HepG2 (cell line): Measurements from ENCODE around the gene GDI1. TPM values are rescaled to one million over a fixed set of nuclear protein-coding genes. Genes with fewer than 3 reads are reported as not detected.

Source experiments
- ATAC-seq: fragments of 200-7000 bp; cut with Tn5 transposase; 3 replicates; pipeline ENCODE4 v1.9.1; 2020; ENCODE audit warnings: mild to moderate bottlenecking, moderate library complexity
- BruUV-seq: library from RNA; stranded (reverse); fragments of 400-500 nt; replicated peaks from 2 replicates; lab custom pipeline; 2021; lab: Mats Ljungman, UMichigan
- CTCF ChIA-PET: fragments of 300-600 bp; formaldehyde crosslinking; extraction: SDS; loops from one replicate; lab custom pipeline; 2021; ENCODE audit warnings: low total read pairs, inconsistent platforms, low intra/inter-chr PET ratio; lab: Yijun Ruan, JAX
- POLR2A ChIA-PET: fragments of 350-600 bp; sonication (Branson Sonifier 250); formaldehyde crosslinking; loops from one replicate; lab custom pipeline; 2020; ENCODE audit warnings: antibody characterized with exemption, inconsistent platforms; lab: Yijun Ruan, JAX
- DNase-seq: peaks from one replicate; pipeline ENCODE4 v3.0.0-alpha.2; 2015; ENCODE audit warnings: low spot score
- FAIRE-seq: peaks from 3 replicates; lab custom pipeline; 2011; peaks lifted over from hg19 to GRCh38; lab: Jason Lieb, UNC
- H2AFZ ChIP-seq: one replicate; pipeline ENCODE4 v1.6.1; 2011; ENCODE audit warnings: low read length, inconsistent platforms
- H3K27ac ChIP-seq: fragments of 300-600 bp; 3 replicates; pipeline ENCODE4 v1.8.0; 2011; ENCODE audit warnings: mixed run types, mild to moderate bottlenecking, mixed read lengths, low read length, inconsistent platforms; ENCODE audit not compliant: insufficient read depth; ENCODE audit errors: extremely low read length
- H3K27me3 ChIP-seq, 2 experiments: fragments of 200-600 bp in 1 of 2; 2 replicates in 1 of 2; 3 replicates in 1 of 2; pipeline versions ENCODE4 v1.6.0 to v1.8.0; 2011; ENCODE audit warnings: low read length in 2 of 2, mild to moderate bottlenecking in 2 of 2, moderate library complexity in 2 of 2, inconsistent platforms in 1 of 2; ENCODE audit not compliant: insufficient read depth in 2 of 2, control insufficient read depth in 1 of 2
- H3K36me3 ChIP-seq, 2 experiments: fragments of 200-600 bp in 1 of 2; replicated peaks in 1 of 2; 2 replicates in 1 of 2; 3 replicates in 1 of 2; pipeline versions ENCODE4 v1.5.1 to v1.8.0; 2011; ENCODE audit warnings: low read length in 2 of 2, inconsistent platforms in 1 of 2; ENCODE audit not compliant: insufficient read depth in 2 of 2, control insufficient read depth in 1 of 2
- H3K4me1 ChIP-seq: 2 replicates; pipeline ENCODE4 v1.5.1; 2012; ENCODE audit warnings: low read length, inconsistent platforms; ENCODE audit not compliant: insufficient read depth
- H3K4me2 ChIP-seq: 2 replicates; pipeline ENCODE4 v1.6.0; 2011; ENCODE audit warnings: low read depth, low read length, inconsistent platforms
- H3K4me3 ChIP-seq, 3 experiments: fragments of 200-600 bp in 1 of 3; sonication (generic), shearing (Covaris generic) in 1 of 3; replicated peaks in 1 of 3; 2 replicates each; pipeline ENCODE4 v1.5.1; 2011 to 2016; ENCODE audit warnings: low read length in 3 of 3, inconsistent platforms in 2 of 3, low read depth in 2 of 3, mild to moderate bottlenecking in 2 of 3, control low read depth in 1 of 3, mixed read lengths in 1 of 3; ENCODE audit not compliant: insufficient read depth in 1 of 3
- H3K79me2 ChIP-seq: one replicate; pipeline ENCODE4 v1.6.1; 2011; ENCODE audit warnings: low read length, inconsistent platforms; ENCODE audit not compliant: insufficient read depth
- H3K9ac ChIP-seq: 2 replicates; pipeline ENCODE4 v1.6.0; 2011; ENCODE audit warnings: mild to moderate bottlenecking, low read depth, low read length, inconsistent platforms; ENCODE audit not compliant: insufficient read depth
- H3K9me3 ChIP-seq: 2 replicates; pipeline ENCODE4 v1.5.1; 2012; ENCODE audit warnings: mild to moderate bottlenecking, low read length
- H4K20me1 ChIP-seq: 2 replicates; pipeline ENCODE4 v1.6.0; 2011; ENCODE audit warnings: inconsistent platforms, mild to moderate bottlenecking, low read length, moderate library complexity; ENCODE audit not compliant: insufficient read depth
- BCLAF1 ChIP-seq: fragments of 450-650 bp; IDR thresholded peaks from 2 replicates; pipeline ENCODE4 v1.6.1; 2017; ENCODE audit warnings: mild to moderate bottlenecking
- CEBPB ChIP-seq: IDR thresholded peaks from 2 replicates; pipeline ENCODE4 v1.6.1; 2011; ENCODE audit warnings: low read depth, low read length, improper control_type of control experiment, borderline replicate concordance
- DZIP1 ChIP-seq: sonication (generic); formaldehyde crosslinking; IDR thresholded peaks from 2 replicates; pipeline ENCODE4 v1.5.0; 2020; ENCODE audit warnings: mild to moderate bottlenecking, missing genetic modification reagents
- FLYWCH1 ChIP-seq: sonication (generic); formaldehyde crosslinking; IDR thresholded peaks from 2 replicates; pipeline ENCODE4 v1.8.1; 2023; ENCODE audit warnings: mild to moderate bottlenecking, missing genetic modification reagents
- FOXP4 ChIP-seq: sonication (generic); formaldehyde crosslinking; IDR thresholded peaks from 2 replicates; pipeline ENCODE4 v1.4.0; 2020; ENCODE audit warnings: missing genetic modification reagents
- GATAD1 ChIP-seq: IDR thresholded peaks from 2 replicates; pipeline ENCODE4 v1.6.1; 2016; ENCODE audit warnings: missing genetic modification reagents, missing compliant biosample characterization
- GLI4 ChIP-seq: sonication (generic); formaldehyde crosslinking; IDR thresholded peaks from 2 replicates; pipeline ENCODE4 v1.5.1; 2020; ENCODE audit warnings: missing genetic modification reagents, mild to moderate bottlenecking, moderate library complexity, borderline replicate concordance
- HHEX ChIP-seq: IDR thresholded peaks from 2 replicates; pipeline ENCODE4 v1.6.1; 2016; ENCODE audit warnings: control low read depth
- HOXD1 ChIP-seq: sonication (generic); formaldehyde crosslinking; IDR thresholded peaks from 2 replicates; pipeline ENCODE4 v1.5.0; 2020; ENCODE audit warnings: missing genetic modification reagents
- MED8 ChIP-seq: sonication (generic); formaldehyde crosslinking; IDR thresholded peaks from 2 replicates; pipeline ENCODE4 v1.8.1; 2023; ENCODE audit warnings: mild to moderate bottlenecking, missing genetic modification reagents; ENCODE audit not compliant: insufficient replicate concordance
- NCOR1 ChIP-seq: fragments of 200-600 bp; sonication (generic); IDR thresholded peaks from 2 replicates; pipeline ENCODE4 v1.7.0; 2017; ENCODE audit warnings: antibody characterized with exemption, low read length, borderline replicate concordance
- RBM39 ChIP-seq: fragments of 200-400 bp; formaldehyde crosslinking; IDR thresholded peaks from one replicate; pipeline ENCODE4 v1.6.1; 2018; ENCODE audit warnings: antibody characterized with exemption, mild to moderate bottlenecking, low read depth, low read length; ENCODE audit not compliant: poor library complexity, severe bottlenecking
- TRIM24 ChIP-seq: sonication (generic); formaldehyde crosslinking; IDR thresholded peaks from 2 replicates; pipeline ENCODE4 v1.8.0; 2022; ENCODE audit warnings: mild to moderate bottlenecking, missing genetic modification reagents
- ZNF18 ChIP-seq: sonication (generic); formaldehyde crosslinking; IDR thresholded peaks from 2 replicates; pipeline ENCODE4 v1.8.0; 2022; ENCODE audit warnings: mild to moderate bottlenecking, missing genetic modification reagents; ENCODE audit not compliant: insufficient replicate concordance
- ZNF790 ChIP-seq: sonication (generic); formaldehyde crosslinking; IDR thresholded peaks from 2 replicates; pipeline ENCODE4 v1.8.0; 2022; ENCODE audit warnings: missing genetic modification reagents, mild to moderate bottlenecking, borderline replicate concordance
- ZNF83 ChIP-seq: sonication (generic); formaldehyde crosslinking; IDR thresholded peaks from 2 replicates; pipeline ENCODE4 v1.4.0; 2020; ENCODE audit warnings: missing genetic modification reagents, mild to moderate bottlenecking, borderline replicate concordance
- WGBS: methylation state at CpG from one replicate; pipeline ENCODE4 v1.1.6; 2017; ENCODE audit warnings: low lambda C conversion rate; 5-methylcytosine and 5-hydroxymethylcytosine counted together
- in situ Hi-C: cut with HindIII; loops from 2 replicates; pipeline ENCODE4 v1.10.0; 2017; ENCODE audit warnings: low pct_unique_long_range_greater_than_20kb; ENCODE audit not compliant: extremely low pct_ligation_motif_present
- intact Hi-C: fragments of 100-400 bp; cut with micrococcal nuclease; formaldehyde crosslinking; loops from one replicate; pipeline ENCODE4 v1.10.0; 2022; ENCODE audit not compliant: unreplicated experiment
- polyA plus RNA-seq, 8 experiments: library from polyadenylated mRNA; depleted of rRNA in 3 of 8; stranded (reverse) in 7 of 8; unstranded in 1 of 8; fragments of >200 nt; fragmentation: Illumina TruSeq in 4 of 8; extraction: Trizol in 4 of 8; gene quantifications; 2 replicates each; pipeline versions ENCODE4 v1.2.1 to v1.2.3, GENCODE V29; 2011 to 2016; ENCODE audit warnings: low read depth in 4 of 8, missing spikeins in 1 of 8, mixed read lengths in 1 of 8; ENCODE audit not compliant: insufficient read depth in 1 of 8
- total RNA-seq, 5 experiments: library from RNA; depleted of rRNA; stranded (reverse); fragments of >200 nt; fragmentation: Illumina TruSeq; extraction: Trizol; gene quantifications; 2 replicates each; pipeline ENCODE4 v1.2.3, GENCODE V29; 2016; ENCODE audit warnings: low read depth in 1 of 5

GDI1 gene
- total and polyA plus RNA-seq, 2 of the 13 experiments (the other 11 are each of a cell fraction or from before 2014, with no cell fraction given): 17.4 to 105 TPM

GRCh38 chrX:154482786-154483185 lies 45.8 kb downstream of the GDI1 start:
- H3K27me3 ChIP-seq: no peaks in the 10 kb centered on the region
- ChIA-PET POLR2A (interaction anchor here (2.3 kb wide), 1 partner anchor 8 kb away, joined by 11 read pairs; the partner anchor contains the start of gene SLC10A3), CTCF (no interaction called here)
- intact Hi-C loops: no loop called here
- BruUV-seq: no TSS peak
- 100% methylated on average over 2 of the region's 7 CpGs for WGBS
- no peak for ATAC-seq
- no peak overlapping the region for H2AFZ ChIP-seq
- no peaks in the 10 kb centered on the region for H3K79me2 ChIP-seq
- DNase-seq: no peak
- no peak for FAIRE-seq
- H3K4me1 ChIP-seq: peaks cover 23% of the 10 kb centered on the region
- H3K4me2 ChIP-seq: no peak overlapping the region
- no peak overlapping the region for H3K4me3 ChIP-seq
- TF ChIP-seq TRIM24 (CRISPR knock-in tag) (no peak), GATAD1 (CRISPR knock-in tag) (no peak), BCLAF1 (no peak), DZIP1 (CRISPR knock-in tag) (no peak), HHEX (no peak), HOXD1 (CRISPR knock-in tag) (no peak), GLI4 (CRISPR knock-in tag) (no peak), ZNF83 (CRISPR knock-in tag) (no peak), FOXP4 (no peak), MED8 (CRISPR knock-in tag) (no peak), CEBPB (no peak), NCOR1 (no peak), FLYWCH1 (no peak), ZNF18 (CRISPR knock-in tag) (no peak), ZNF790 (CRISPR knock-in tag) (no peak), RBM39 (no peak)
- no peak overlapping the region for H3K9ac ChIP-seq
- in situ Hi-C loops: loop anchor here (5.0 kb wide), 1 partner anchor 35 kb away; the partner anchor contains the start of gene FAM3A
- H3K9me3 ChIP-seq: no peaks in the 10 kb centered on the region
- H3K27ac ChIP-seq: no peak overlapping the region
- no peaks in the 10 kb centered on the region for H4K20me1 ChIP-seq
- no peaks in the 10 kb centered on the region; a peak in 1 of 5 replicates for H3K36me3 ChIP-seq
